GM19397 (cell line): ENCODE measurements around the gene ACP3.

ENCODE experiments used
- ATAC-seq: cut with Tn5 transposase; IDR thresholded peaks from one replicate; pipeline ENCODE4 v1.9.1; 2021; ENCODE audit warnings: mild to moderate bottlenecking, moderate library complexity; ENCODE audit not compliant: unreplicated experiment

The ACP3 gene

GRCh38 chr3:132404276-132404675 is 87.1 kb downstream of the ACP3 start:
- ATAC-seq = no peak

- ATAC-seq = no peak
Observed at GRCh38 chr3:132405188-132405587, 88.0 kb downstream of the ACP3 start.

GRCh38 chr3:132405609-132406299 is 88.5 kb downstream of the ACP3 start:
- no peak for ATAC-seq

- ATAC-seq = no peak
Observed at GRCh38 chr3:132406587-132406986, 89.4 kb downstream of the ACP3 start.

- ATAC-seq = no peak
Observed at GRCh38 chr3:132407025-132407424, 89.8 kb downstream of the ACP3 start.
